ENCODE data around the gene TNFRSF4. TPM values are rescaled to one million over a fixed set of nuclear protein-coding genes. Genes with fewer than 3 reads are reported as not detected.
A peak's percentile ranks its signal among the peaks of the same experiment; 100 is the strongest.

Gene TNFRSF4
- total RNA-seq, 1 donor from 2014 or later: 0.19 TPM

- peaks cover 10% of the 10 kb centered on the region for H3K36me3 Mint-ChIP-seq (ENCODE audit: low read depth)
- H3K4me3 Mint-ChIP-seq: no peak overlapping the region
- peaks cover 20% of the 10 kb centered on the region for H3K4me1 Mint-ChIP-seq
- H3K27ac Mint-ChIP-seq (ENCODE audit: unreplicated experiment): no peak overlapping the region
- no peak for DNase-seq (ENCODE audit: low read depth, low spot score)
- no peaks in the 10 kb centered on the region for H3K27me3 Mint-ChIP-seq (ENCODE audit: low read depth)
- peaks cover 2% of the 10 kb centered on the region for H3K9me3 Mint-ChIP-seq
- no peak for TF ChIP-seq CTCF (conservative IDR thresholded peaks at IDR 0.05)
Observed at GRCh38 chr1:1228596-1229321, 14.8 kb upstream of the TNFRSF4 start.

DNA sequence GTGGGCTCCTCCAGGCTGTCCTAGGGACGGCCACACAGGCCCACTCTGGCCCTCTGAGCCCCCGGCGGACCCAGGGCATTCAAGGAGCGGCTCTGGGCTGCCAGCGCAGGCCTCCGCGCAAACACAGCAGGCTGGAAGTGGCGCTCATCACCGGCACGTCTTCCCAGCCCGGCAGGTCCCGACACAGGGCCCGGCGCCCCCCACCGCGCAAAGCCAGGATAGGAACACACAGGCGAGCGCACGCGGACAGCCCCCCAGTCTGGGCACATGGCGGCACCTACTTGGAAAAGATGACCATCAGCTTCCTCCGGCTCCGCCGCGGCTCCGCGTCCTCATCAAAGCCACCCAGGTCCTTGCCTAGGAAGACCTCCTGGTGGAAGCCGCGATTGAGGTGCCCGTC lies 14.2 kb upstream of the TNFRSF4 start:
- Mint-ChIP-seq H3K9me3 (no peaks in the 10 kb centered on the region), H3K36me3 (ENCODE audit: low read depth) (peaks cover 6% of the 10 kb centered on the region), H3K4me3 (no peak overlapping the region), H3K27me3 (ENCODE audit: low read depth) (no peaks in the 10 kb centered on the region), H3K4me1 (peaks cover 15% of the 10 kb centered on the region), H3K27ac (ENCODE audit: unreplicated experiment) (no peak overlapping the region)
- no peak for TF ChIP-seq CTCF (conservative IDR thresholded peaks at IDR 0.05)
- DNase-seq (ENCODE audit: low read depth, low spot score): no peak

- no peaks in the 10 kb centered on the region for H3K9me3 Mint-ChIP-seq
- H3K27ac Mint-ChIP-seq (ENCODE audit: unreplicated experiment): no peak overlapping the region
- peaks cover 15% of the 10 kb centered on the region for H3K4me1 Mint-ChIP-seq
- peaks cover 12% of the 10 kb centered on the region for H3K36me3 Mint-ChIP-seq (ENCODE audit: low read depth)
- TF ChIP-seq CTCF (conservative IDR thresholded peaks at IDR 0.05): no peak
- DNase-seq (ENCODE audit: low read depth, low spot score): no peak
- no peak overlapping the region for H3K4me3 Mint-ChIP-seq
- H3K27me3 Mint-ChIP-seq (ENCODE audit: low read depth): no peaks in the 10 kb centered on the region
Observed at GRCh38 chr1:1227386-1227785, 13.4 kb upstream of the TNFRSF4 start.

DNA sequence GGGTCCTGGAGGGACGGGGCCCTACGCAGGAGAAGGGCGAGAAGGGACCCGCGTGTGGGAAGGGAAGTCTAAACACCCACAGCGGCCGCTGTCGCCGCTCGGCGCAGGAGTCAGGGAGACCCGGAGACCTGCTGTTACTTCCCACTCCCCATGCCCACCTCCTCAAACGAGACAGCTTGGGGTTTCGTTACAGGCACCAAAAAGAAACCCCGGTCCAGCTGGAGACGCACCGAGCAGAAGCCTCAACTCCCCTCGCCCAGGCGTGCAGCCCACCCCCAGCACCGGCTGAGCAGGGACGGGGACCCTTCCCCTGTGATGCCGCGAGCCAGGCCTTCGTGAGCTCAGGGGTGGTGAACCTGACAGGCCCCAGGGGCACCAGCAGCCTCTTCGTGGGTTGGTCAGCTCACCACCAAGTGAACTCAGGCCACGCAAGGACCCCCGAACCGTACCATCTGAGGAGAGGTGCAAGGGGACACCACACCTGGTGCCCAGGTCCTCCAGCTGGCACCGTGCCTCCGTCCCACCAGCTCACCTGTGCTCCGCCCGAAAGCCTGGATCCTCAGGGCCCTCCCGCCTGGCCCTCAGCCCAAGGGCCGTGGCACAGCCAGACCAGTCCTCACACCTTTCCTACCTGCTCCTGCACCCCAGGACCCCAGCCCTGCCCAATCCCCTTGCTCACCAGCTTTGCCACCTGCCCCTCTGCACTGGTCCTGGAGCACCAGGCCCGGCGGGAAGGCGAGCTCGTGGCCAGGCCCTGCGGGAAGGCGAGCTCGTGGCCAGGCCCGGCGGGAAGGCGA lies 12.8 kb upstream of the TNFRSF4 start:
- H3K4me3 Mint-ChIP-seq: no peak overlapping the region
- H3K27me3 Mint-ChIP-seq (ENCODE audit: low read depth): no peaks in the 10 kb centered on the region
- peaks cover 12% of the 10 kb centered on the region for H3K36me3 Mint-ChIP-seq (ENCODE audit: low read depth)
- no peak for TF ChIP-seq CTCF (conservative IDR thresholded peaks at IDR 0.05)
- DNase-seq (ENCODE audit: low read depth, low spot score): no peak
- H3K9me3 Mint-ChIP-seq: no peaks in the 10 kb centered on the region
- H3K4me1 Mint-ChIP-seq: peaks cover 15% of the 10 kb centered on the region
- no peak overlapping the region for H3K27ac Mint-ChIP-seq (ENCODE audit: unreplicated experiment)

GRCh38 chr1:1225913-1226312 lies 12.0 kb upstream of the TNFRSF4 start:
- Mint-ChIP-seq H3K4me1 (peaks cover 10% of the 10 kb centered on the region), H3K36me3 (ENCODE audit: low read depth) (peaks cover 12% of the 10 kb centered on the region), H3K4me3 (peak overlapping the region; percentile 15), H3K27ac (ENCODE audit: unreplicated experiment) (peak overlapping the region; percentile 35), H3K9me3 (no peaks in the 10 kb centered on the region), H3K27me3 (ENCODE audit: low read depth) (no peaks in the 10 kb centered on the region)
- TF ChIP-seq CTCF (conservative IDR thresholded peaks at IDR 0.05): no peak
- no peak for DNase-seq (ENCODE audit: low read depth, low spot score)
